Measurements from ENCODE around the gene RAB13. TPM values are rescaled to one million over a fixed set of nuclear protein-coding genes. Genes with fewer than 3 reads are reported as not detected.

The RAB13 gene
- total RNA-seq, 1 donor from 2014 or later, result 153 TPM

DNA sequence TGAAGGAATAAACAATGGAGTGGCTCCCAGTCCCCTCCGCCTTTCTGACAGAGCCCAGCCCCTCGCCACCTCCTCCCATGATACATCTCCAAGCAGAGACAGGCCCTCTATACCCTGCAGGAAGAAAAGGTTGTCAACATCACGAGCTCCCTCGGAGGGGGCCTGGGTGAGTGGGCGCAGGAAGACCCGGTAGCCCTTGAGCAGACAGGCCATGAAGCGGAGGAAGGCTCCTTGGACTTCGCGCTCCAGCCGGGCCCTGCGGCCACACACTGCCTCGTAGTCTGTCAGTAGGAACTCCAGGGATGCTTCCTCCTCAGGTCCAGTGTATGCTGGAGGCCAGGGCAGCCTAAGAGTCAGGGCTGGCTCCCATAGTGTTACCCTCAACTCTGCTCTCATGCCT lies 46.7 kb downstream of the RAB13 start:
- Mint-ChIP-seq H3K36me3 (ENCODE audit: unreplicated experiment) (peaks cover 26% of the 10 kb centered on the region), H3K4me3 (ENCODE audit: unreplicated experiment) (no peak overlapping the region), H3K4me1 (ENCODE audit: unreplicated experiment) (peaks cover 4% of the 10 kb centered on the region), H3K27me3 (ENCODE audit: unreplicated experiment) (no peaks in the 10 kb centered on the region), H3K9me3 (ENCODE audit: unreplicated experiment) (no peaks in the 10 kb centered on the region), H3K27ac (ENCODE audit: unreplicated experiment) (no peak overlapping the region)
- TF ChIP-seq, protein P1, sequence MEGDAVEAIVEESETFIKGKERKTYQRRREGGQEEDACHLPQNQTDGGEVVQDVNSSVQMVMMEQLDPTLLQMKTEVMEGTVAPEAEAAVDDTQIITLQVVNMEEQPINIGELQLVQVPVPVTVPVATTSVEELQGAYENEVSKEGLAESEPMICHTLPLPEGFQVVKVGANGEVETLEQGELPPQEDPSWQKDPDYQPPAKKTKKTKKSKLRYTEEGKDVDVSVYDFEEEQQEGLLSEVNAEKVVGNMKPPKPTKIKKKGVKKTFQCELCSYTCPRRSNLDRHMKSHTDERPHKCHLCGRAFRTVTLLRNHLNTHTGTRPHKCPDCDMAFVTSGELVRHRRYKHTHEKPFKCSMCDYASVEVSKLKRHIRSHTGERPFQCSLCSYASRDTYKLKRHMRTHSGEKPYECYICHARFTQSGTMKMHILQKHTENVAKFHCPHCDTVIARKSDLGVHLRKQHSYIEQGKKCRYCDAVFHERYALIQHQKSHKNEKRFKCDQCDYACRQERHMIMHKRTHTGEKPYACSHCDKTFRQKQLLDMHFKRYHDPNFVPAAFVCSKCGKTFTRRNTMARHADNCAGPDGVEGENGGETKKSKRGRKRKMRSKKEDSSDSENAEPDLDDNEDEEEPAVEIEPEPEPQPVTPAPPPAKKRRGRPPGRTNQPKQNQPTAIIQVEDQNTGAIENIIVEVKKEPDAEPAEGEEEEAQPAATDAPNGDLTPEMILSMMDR (IDR thresholded peaks at IDR 0.05), result no peak
- DNase-seq (ENCODE audit: extremely low spot score, unreplicated experiment), result no peak

DNA sequence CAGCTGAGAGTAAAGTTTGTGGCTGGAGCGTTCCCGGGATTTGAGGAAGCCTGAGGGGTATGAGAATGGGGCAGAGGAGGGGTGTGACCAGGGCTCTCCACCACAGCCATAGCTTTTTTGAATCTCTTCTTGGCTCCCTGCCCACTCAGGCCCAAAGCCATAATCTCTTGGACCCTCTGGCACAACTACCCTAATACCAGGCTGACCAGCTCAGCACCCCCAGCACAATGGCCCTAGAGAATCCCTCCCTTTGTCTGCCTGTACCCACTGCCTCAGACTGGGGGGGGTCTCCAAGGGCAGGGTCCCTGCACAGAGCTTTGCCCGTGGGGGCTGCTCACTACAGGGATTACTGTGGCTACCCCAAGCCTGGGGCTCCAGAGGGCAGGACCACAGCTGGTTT lies 47.1 kb downstream of the RAB13 start:
- Mint-ChIP-seq H3K4me3 (ENCODE audit: unreplicated experiment) (no peak overlapping the region), H3K4me1 (ENCODE audit: unreplicated experiment) (peaks cover 2% of the 10 kb centered on the region), H3K27me3 (ENCODE audit: unreplicated experiment) (no peaks in the 10 kb centered on the region), H3K36me3 (ENCODE audit: unreplicated experiment) (peaks cover 26% of the 10 kb centered on the region), H3K9me3 (ENCODE audit: unreplicated experiment) (no peaks in the 10 kb centered on the region), H3K27ac (ENCODE audit: unreplicated experiment) (no peak overlapping the region)
- no peak for DNase-seq (ENCODE audit: extremely low spot score, unreplicated experiment)
- TF ChIP-seq, protein P1 (IDR thresholded peaks at IDR 0.05), result no peak

DNA sequence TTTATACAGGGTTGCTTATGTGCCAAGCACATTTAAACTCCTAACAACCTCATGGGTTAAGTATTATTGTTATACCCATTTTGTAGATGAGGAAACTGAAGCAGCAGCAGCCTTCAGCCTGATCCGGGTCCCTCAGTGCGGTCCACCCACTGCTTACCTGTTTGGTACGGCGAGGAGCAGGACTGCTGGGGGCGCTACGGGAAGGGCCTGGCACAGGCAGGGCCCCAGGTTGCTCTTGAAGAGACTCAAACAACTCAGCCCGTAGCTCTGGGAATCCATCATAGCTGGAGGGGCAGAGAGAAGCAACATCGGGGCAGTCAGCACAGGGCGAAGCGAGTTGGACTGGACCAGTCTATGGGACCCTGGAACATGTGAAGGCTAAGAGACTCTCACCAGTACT lies 48.8 kb downstream of the RAB13 start:
- TF ChIP-seq, protein P1 (IDR thresholded peaks at IDR 0.05), result no peak
- no peak for DNase-seq (ENCODE audit: extremely low spot score, unreplicated experiment)
- Mint-ChIP-seq H3K9me3 (ENCODE audit: unreplicated experiment) (no peaks in the 10 kb centered on the region), H3K27me3 (ENCODE audit: unreplicated experiment) (no peaks in the 10 kb centered on the region), H3K4me1 (ENCODE audit: unreplicated experiment) (no peaks in the 10 kb centered on the region), H3K4me3 (ENCODE audit: unreplicated experiment) (no peak overlapping the region), H3K36me3 (ENCODE audit: unreplicated experiment) (peaks cover 23% of the 10 kb centered on the region), H3K27ac (ENCODE audit: unreplicated experiment) (no peak overlapping the region)

DNA sequence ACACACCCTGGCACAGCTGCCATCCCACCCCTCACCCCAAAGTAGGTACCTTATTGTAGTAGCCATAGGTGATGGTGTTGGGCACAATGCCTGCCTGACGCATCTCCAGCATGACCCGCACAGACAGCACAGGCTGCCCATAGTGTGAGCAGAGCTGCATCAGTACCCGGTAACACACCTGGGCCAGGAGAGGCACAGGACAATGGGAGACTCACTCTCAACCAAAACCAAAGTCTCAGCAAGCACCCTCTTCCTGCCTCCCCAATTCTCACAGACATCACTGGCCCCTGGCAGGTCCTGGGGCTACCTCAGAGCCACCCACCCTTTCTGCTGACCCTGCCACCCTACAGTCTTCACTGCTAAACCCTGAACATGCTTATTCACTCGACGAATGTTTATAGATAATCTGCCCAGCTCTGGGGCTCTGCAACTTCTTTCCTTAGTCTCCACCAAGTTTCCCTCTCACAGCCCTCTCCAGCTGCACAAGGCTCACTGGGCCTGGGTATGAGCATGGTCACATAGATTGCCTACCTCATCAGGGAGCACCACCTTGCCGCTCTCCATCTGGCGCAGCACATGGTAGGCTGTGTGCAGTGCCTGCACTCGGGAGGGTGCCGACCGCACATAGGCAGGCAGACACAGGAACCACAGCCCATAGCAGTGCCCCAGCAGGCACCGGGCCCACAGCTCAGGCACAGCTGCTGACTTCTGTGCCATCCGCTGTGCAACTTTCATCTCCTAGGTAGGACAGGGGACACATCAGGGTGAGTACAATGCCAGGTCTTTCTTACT lies 49.9 kb downstream of the RAB13 start:
- no peak overlapping the region for H3K4me3 Mint-ChIP-seq (ENCODE audit: unreplicated experiment)
- TF ChIP-seq, protein P1 (IDR thresholded peaks at IDR 0.05), result no peak
- no peaks in the 10 kb centered on the region for H3K9me3 Mint-ChIP-seq (ENCODE audit: unreplicated experiment)
- no peaks in the 10 kb centered on the region for H3K27me3 Mint-ChIP-seq (ENCODE audit: unreplicated experiment)
- no peak overlapping the region for H3K27ac Mint-ChIP-seq (ENCODE audit: unreplicated experiment)
- no peaks in the 10 kb centered on the region for H3K4me1 Mint-ChIP-seq (ENCODE audit: unreplicated experiment)
- DNase-seq (ENCODE audit: extremely low spot score, unreplicated experiment), result no peak
- H3K36me3 Mint-ChIP-seq (ENCODE audit: unreplicated experiment), result peaks cover 23% of the 10 kb centered on the region

DNA sequence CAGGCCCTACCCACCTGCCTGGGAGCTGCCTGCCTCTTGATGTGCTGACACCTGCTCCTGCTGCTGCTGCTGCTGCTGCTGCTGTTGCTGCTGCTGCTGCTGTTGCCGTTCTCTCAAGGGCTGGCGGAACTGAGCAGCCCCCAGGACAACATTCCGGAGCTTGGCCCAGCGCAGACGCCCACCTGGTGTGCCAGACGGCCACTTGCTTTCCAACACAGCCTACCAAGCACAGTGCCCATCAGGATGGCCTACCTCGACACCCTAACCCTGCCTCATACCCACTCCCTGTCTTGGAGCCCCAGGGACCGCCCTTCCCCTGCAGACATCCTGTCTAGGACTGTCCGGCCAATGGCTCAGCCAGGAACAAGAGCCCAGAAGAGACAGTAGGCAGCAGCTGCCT lies 51.4 kb downstream of the RAB13 start:
- TF ChIP-seq, protein P1 (IDR thresholded peaks at IDR 0.05), result no peak
- no peak overlapping the region for H3K27ac Mint-ChIP-seq (ENCODE audit: unreplicated experiment)
- DNase-seq (ENCODE audit: extremely low spot score, unreplicated experiment), result no peak
- no peaks in the 10 kb centered on the region for H3K9me3 Mint-ChIP-seq (ENCODE audit: unreplicated experiment)
- H3K4me1 Mint-ChIP-seq (ENCODE audit: unreplicated experiment), result no peaks in the 10 kb centered on the region
- H3K4me3 Mint-ChIP-seq (ENCODE audit: unreplicated experiment), result no peak overlapping the region
- H3K36me3 Mint-ChIP-seq (ENCODE audit: unreplicated experiment), result peaks cover 17% of the 10 kb centered on the region
- no peaks in the 10 kb centered on the region for H3K27me3 Mint-ChIP-seq (ENCODE audit: unreplicated experiment)

Measured in osteocyte (in vitro differentiated cells).